ENCODE data around the gene TPM1. TPM values are rescaled to one million over a fixed set of nuclear protein-coding genes. Genes with fewer than 3 reads are reported as not detected.

TPM1 gene
- polyA plus RNA-seq, 1 of the 3 experiments (the other 2 are of a cell fraction) = 1,371 TPM

- H3K4me3 ChIP-seq (ENCODE audit: low read depth in 2 of 2, low read length in 1 of 2) = peak overlapping the region; percentile 64 to 83
- 7% methylated on average over 6 of the region's 6 CpGs for WGBS (ENCODE audit: low lambda C conversion rate)
- H3K4me1 ChIP-seq (ENCODE audit: control insufficient read depth in 1 of 2, insufficient read depth in 2 of 2, low read depth in 1 of 2, low read length in 1 of 2) = peaks cover 11 to 39% of the 10 kb centered on the region in 2 experiments; a peak in 3 of 4 replicates
- CTCF ChIA-PET = interaction anchor here (0.9 to 13.6 kb wide), 5 partner anchors 23 to 263 kb away, joined by 3 to 315 read pairs (median 5); no protein-coding TSS in a partner anchor
- no peak for DNase-seq
- no peaks in the 10 kb centered on the region for H3K27me3 ChIP-seq (ENCODE audit: insufficient read depth)
- POLR2A ChIA-PET = no interaction called here
- H3F3A ChIP-seq (replicated peaks; ENCODE audit: insufficient read depth) = peaks cover 59% of the 10 kb centered on the region
- H3K27ac ChIP-seq (ENCODE audit: low read depth in 2 of 2, low read length in 1 of 2) = peak overlapping the region; percentile 91 to 93; a peak in 3 of 4 replicates
- H3K36me3 ChIP-seq (replicated peaks in 1 of 2; ENCODE audit: control insufficient read depth in 1 of 2, insufficient read depth in 2 of 2, low read length in 1 of 2) = peaks cover 46 to 56% of the 10 kb centered on the region in 2 experiments
- H3K79me2 ChIP-seq (ENCODE audit: insufficient read depth) = peaks cover 86% of the 10 kb centered on the region
- no peaks in the 10 kb centered on the region for H3K9me2 ChIP-seq
- H2AFZ ChIP-seq (ENCODE audit: low read depth) = no peak overlapping the region
- H3K4me2 ChIP-seq = peak overlapping the region; percentile 95
- H3K9ac ChIP-seq = peak overlapping the region; percentile 99
- H4K20me1 ChIP-seq (ENCODE audit: insufficient read depth) = peaks cover 68% of the 10 kb centered on the region
- H3K9me3 ChIP-seq = no peaks in the 10 kb centered on the region
- TF ChIP-seq EP300 (IDR thresholded peaks at IDR 0.05; ENCODE audit: borderline replicate concordance in 1 of 2, low read depth in 1 of 2, low read length in 1 of 2) = no peak
- no peak for TF ChIP-seq RAD21 (IDR thresholded peaks at IDR 0.05; ENCODE audit: low read length)
- no peak; the same call in 1 of the 2 replicates for TF ChIP-seq TAF1 (IDR thresholded peaks at IDR 0.05; ENCODE audit: borderline replicate concordance, low read depth, low read length)
- no peak for TF ChIP-seq RXRA (IDR thresholded peaks at IDR 0.05; ENCODE audit: borderline replicate concordance, low read depth)
- TF ChIP-seq, protein P1, sequence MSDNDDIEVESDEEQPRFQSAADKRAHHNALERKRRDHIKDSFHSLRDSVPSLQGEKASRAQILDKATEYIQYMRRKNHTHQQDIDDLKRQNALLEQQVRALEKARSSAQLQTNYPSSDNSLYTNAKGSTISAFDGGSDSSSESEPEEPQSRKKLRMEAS (IDR thresholded peaks at IDR 0.05; ENCODE audit: low read depth) = peak; percentile 33; the same call in 1 of the 2 replicates
- TF ChIP-seq REST (IDR thresholded peaks at IDR 0.05; ENCODE audit: low read depth, low read length) = no peak
- no peak for TF ChIP-seq MXI1 (IDR thresholded peaks at IDR 0.05; ENCODE audit: low read depth, low read length)
- TF ChIP-seq FOXJ3 (CRISPR knock-in tag; IDR thresholded peaks at IDR 0.05) = no peak
- TF ChIP-seq, protein P2, sequence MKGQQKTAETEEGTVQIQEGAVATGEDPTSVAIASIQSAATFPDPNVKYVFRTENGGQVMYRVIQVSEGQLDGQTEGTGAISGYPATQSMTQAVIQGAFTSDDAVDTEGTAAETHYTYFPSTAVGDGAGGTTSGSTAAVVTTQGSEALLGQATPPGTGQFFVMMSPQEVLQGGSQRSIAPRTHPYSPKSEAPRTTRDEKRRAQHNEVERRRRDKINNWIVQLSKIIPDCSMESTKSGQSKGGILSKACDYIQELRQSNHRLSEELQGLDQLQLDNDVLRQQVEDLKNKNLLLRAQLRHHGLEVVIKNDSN (IDR thresholded peaks at IDR 0.05; ENCODE audit: borderline replicate concordance, low read depth) = no peak
- TF ChIP-seq, protein P3, sequence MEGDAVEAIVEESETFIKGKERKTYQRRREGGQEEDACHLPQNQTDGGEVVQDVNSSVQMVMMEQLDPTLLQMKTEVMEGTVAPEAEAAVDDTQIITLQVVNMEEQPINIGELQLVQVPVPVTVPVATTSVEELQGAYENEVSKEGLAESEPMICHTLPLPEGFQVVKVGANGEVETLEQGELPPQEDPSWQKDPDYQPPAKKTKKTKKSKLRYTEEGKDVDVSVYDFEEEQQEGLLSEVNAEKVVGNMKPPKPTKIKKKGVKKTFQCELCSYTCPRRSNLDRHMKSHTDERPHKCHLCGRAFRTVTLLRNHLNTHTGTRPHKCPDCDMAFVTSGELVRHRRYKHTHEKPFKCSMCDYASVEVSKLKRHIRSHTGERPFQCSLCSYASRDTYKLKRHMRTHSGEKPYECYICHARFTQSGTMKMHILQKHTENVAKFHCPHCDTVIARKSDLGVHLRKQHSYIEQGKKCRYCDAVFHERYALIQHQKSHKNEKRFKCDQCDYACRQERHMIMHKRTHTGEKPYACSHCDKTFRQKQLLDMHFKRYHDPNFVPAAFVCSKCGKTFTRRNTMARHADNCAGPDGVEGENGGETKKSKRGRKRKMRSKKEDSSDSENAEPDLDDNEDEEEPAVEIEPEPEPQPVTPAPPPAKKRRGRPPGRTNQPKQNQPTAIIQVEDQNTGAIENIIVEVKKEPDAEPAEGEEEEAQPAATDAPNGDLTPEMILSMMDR (IDR thresholded peaks at IDR 0.05) = no peak
- TF ChIP-seq GATA2 (CRISPR knock-in tag; IDR thresholded peaks at IDR 0.05) = no peak
- TF ChIP-seq, protein P4, sequence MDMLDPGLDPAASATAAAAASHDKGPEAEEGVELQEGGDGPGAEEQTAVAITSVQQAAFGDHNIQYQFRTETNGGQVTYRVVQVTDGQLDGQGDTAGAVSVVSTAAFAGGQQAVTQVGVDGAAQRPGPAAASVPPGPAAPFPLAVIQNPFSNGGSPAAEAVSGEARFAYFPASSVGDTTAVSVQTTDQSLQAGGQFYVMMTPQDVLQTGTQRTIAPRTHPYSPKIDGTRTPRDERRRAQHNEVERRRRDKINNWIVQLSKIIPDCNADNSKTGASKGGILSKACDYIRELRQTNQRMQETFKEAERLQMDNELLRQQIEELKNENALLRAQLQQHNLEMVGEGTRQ (IDR thresholded peaks at IDR 0.05; ENCODE audit: borderline replicate concordance, low read depth, low read length) = no peak
- no peak for TF ChIP-seq GABPA (IDR thresholded peaks at IDR 0.05; ENCODE audit: low read depth)
- TF ChIP-seq JUND (IDR thresholded peaks at IDR 0.05) = no peak; the same call in 1 of the 2 replicates
- no peak for TF ChIP-seq NFIC (IDR thresholded peaks at IDR 0.05; ENCODE audit: borderline replicate concordance)
- TF ChIP-seq FOXM1 (IDR thresholded peaks at IDR 0.05; ENCODE audit: low read depth) = no peak
- no peak for TF ChIP-seq TCF12 (IDR thresholded peaks at IDR 0.05)
- TF ChIP-seq RFX5 (IDR thresholded peaks at IDR 0.05; ENCODE audit: low read length) = no peak
- peak; percentile 12; the same call in 1 of the 2 replicates for TF ChIP-seq MEF2A (IDR thresholded peaks at IDR 0.05; ENCODE audit: borderline replicate concordance, low read depth)
- no peak for TF ChIP-seq SMC3 (IDR thresholded peaks at IDR 0.05; ENCODE audit: low read depth, low read length)
- TF ChIP-seq TEAD4 (IDR thresholded peaks at IDR 0.05; ENCODE audit: borderline replicate concordance, insufficient read depth) = no peak
- TF ChIP-seq, protein P5, sequence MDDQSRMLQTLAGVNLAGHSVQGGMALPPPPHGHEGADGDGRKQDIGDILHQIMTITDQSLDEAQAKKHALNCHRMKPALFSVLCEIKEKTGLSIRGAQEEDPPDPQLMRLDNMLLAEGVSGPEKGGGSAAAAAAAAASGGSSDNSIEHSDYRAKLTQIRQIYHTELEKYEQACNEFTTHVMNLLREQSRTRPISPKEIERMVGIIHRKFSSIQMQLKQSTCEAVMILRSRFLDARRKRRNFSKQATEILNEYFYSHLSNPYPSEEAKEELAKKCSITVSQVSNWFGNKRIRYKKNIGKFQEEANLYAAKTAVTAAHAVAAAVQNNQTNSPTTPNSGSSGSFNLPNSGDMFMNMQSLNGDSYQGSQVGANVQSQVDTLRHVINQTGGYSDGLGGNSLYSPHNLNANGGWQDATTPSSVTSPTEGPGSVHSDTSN (IDR thresholded peaks at IDR 0.05) = peak; percentile 58
- no peak for TF ChIP-seq EZH2phosphoT487 (IDR thresholded peaks at IDR 0.05; ENCODE audit: borderline replicate concordance, low read depth)
- TF ChIP-seq RCOR1 (IDR thresholded peaks at IDR 0.05; ENCODE audit: low read length) = no peak
- peak; percentile 78; the same call in 1 of the 2 replicates for TF ChIP-seq SIN3A (IDR thresholded peaks at IDR 0.05; ENCODE audit: borderline replicate concordance, low read depth, low read length)
Measured at GRCh38 chr15:63044645-63045464, 2.3 kb downstream of the TPM1 start.
